ENCODE data around the gene ENTPD3.

The ENTPD3 gene

DNA sequence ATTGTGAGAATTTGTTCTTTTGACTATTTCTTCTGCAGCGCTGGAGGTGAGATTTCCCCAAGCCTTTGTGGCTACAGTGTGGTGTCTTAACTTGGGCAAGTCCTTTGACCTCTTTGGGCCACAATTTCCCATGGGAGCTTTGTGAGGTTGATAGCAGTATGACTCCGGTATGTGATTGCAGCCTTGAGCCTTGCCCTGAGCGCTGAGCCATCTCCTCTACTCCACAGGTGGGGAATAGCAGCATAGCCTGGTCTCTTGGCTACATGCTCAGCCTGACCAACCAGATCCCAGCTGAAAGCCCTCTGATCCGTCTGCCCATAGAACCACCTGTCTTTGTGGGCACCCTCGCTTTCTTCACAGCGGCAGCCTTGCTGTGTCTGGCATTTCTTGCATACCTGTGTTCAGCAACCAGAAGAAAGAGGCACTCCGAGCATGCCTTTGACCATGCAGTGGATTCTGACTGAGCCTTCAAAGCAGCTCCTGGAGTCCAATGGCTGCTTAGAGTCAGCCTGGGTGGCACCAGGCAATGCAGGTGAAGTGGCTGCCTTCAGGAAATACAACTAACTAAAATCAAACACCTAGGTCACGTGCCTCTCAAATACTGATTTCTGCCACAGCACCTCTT, 40.2 kb downstream of the ENTPD3 start:
- no peak overlapping the region for H3K4me3 ChIP-seq (ENCODE audit: low read depth, low read length)
- no peaks in the 10 kb centered on the region for H3K9me3 ChIP-seq (ENCODE audit: severe bottlenecking)
- H3K27ac ChIP-seq, result no peak overlapping the region
- TF ChIP-seq, protein P1, sequence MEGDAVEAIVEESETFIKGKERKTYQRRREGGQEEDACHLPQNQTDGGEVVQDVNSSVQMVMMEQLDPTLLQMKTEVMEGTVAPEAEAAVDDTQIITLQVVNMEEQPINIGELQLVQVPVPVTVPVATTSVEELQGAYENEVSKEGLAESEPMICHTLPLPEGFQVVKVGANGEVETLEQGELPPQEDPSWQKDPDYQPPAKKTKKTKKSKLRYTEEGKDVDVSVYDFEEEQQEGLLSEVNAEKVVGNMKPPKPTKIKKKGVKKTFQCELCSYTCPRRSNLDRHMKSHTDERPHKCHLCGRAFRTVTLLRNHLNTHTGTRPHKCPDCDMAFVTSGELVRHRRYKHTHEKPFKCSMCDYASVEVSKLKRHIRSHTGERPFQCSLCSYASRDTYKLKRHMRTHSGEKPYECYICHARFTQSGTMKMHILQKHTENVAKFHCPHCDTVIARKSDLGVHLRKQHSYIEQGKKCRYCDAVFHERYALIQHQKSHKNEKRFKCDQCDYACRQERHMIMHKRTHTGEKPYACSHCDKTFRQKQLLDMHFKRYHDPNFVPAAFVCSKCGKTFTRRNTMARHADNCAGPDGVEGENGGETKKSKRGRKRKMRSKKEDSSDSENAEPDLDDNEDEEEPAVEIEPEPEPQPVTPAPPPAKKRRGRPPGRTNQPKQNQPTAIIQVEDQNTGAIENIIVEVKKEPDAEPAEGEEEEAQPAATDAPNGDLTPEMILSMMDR (IDR thresholded peaks at IDR 0.05; ENCODE audit: low read depth, low read length), result no peak
- no peaks in the 10 kb centered on the region for H3K36me3 ChIP-seq
- no peak for DNase-seq
- H3K27me3 ChIP-seq (ENCODE audit: insufficient read depth, low read depth, severe bottlenecking), result no peaks in the 10 kb centered on the region

DNA sequence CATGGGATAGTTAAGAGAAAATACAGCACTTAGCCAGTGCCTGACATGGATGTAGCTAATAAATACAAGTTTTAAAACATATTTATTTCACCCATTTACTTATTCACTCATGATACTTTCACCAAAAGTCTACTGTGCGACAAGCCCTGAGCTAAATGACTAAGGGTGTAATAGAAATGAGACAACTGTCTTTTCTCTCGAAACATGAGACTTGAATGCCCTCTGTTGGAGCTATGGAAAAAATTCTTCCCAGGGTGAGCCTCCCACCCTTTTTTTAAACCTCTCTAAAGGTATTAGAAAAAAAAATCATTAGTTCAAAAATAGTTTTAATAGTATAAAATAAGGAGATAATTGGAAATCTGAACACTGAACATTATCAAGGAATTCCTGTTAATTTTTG, 45.8 kb downstream of the ENTPD3 start:
- TF ChIP-seq, protein P1 (IDR thresholded peaks at IDR 0.05; ENCODE audit: low read depth, low read length), result no peak
- no peak overlapping the region for H3K27ac ChIP-seq
- DNase-seq, result no peak
- no peaks in the 10 kb centered on the region for H3K27me3 ChIP-seq (ENCODE audit: insufficient read depth, low read depth, severe bottlenecking)
- no peak overlapping the region for H3K4me3 ChIP-seq (ENCODE audit: low read depth, low read length)
- no peaks in the 10 kb centered on the region for H3K36me3 ChIP-seq
- H3K9me3 ChIP-seq (ENCODE audit: severe bottlenecking), result no peaks in the 10 kb centered on the region

DNA sequence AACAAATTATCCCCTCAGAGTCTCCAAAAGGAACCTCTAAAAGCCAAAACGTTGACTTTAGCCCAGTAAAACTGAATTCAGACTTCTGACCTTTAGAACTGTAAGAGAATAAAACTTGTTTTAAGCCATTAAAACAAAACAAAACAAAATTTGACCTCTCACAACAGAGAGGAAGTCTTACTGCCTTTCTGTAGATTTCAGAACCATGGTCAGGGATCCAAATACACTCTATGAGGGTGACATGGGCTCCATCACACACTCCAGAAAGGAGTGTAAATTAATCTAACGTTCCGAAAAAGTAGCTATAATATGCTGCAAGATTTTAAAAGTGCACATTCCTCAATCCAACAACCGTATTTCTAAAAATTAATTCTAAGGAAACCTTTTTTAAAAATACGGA, 50.9 kb downstream of the ENTPD3 start:
- no peak overlapping the region for H3K27ac ChIP-seq
- TF ChIP-seq, protein P1 (IDR thresholded peaks at IDR 0.05; ENCODE audit: low read depth, low read length), result no peak
- H3K36me3 ChIP-seq, result no peaks in the 10 kb centered on the region
- H3K9me3 ChIP-seq (ENCODE audit: severe bottlenecking), result no peaks in the 10 kb centered on the region
- no peaks in the 10 kb centered on the region for H3K27me3 ChIP-seq (ENCODE audit: insufficient read depth, low read depth, severe bottlenecking)
- DNase-seq, result no peak
- H3K4me3 ChIP-seq (ENCODE audit: low read depth, low read length), result no peak overlapping the region

DNA sequence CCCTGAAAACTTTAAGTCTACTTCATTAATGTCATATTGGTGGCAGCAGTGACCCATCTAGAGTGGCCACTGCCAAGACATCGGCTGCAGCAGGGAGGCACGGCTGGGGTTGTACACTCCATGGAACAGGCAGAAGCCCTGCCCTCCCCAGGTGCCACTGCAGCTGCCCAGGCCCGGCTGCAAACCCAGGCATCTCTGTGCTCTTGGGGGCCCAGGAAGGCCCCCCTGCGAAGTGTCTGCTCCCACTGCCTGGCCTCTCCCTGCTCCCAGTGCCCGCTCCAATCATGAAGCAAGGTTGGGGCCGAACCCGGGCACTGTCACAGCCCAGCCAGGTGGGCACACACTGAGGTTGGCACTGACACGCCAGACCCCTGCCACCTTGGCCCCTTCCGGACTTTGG, 58.1 kb downstream of the ENTPD3 start:
- no peak overlapping the region for H3K4me3 ChIP-seq (ENCODE audit: low read depth, low read length)

DNA sequence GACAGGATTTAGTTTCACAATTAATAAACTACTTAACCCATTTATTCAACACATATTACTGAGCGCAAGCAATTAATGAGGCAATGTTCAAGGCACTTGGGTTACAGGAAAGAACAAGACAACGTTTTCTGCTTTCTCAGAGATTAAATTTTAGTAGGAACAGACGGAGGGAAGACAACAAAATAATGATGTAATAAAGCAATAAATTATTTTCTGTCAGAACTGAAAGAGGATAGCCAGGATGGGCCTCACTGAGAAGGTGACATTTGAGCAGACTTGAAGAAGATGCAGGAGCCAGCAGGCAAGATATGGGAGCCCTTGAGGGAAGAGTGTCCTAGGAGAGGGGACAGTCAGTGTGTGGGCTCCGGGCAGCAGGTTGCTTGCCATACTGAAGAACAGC, 58.9 kb downstream of the ENTPD3 start:
- Histone ChIP-seq H3K36me3 (no peaks in the 10 kb centered on the region), H3K27ac (no peak overlapping the region), H3K27me3 (ENCODE audit: insufficient read depth, low read depth, severe bottlenecking) (no peaks in the 10 kb centered on the region), H3K9me3 (ENCODE audit: severe bottlenecking) (no peaks in the 10 kb centered on the region), H3K4me3 (ENCODE audit: low read depth, low read length) (no peak overlapping the region)
- TF ChIP-seq, protein P1 (IDR thresholded peaks at IDR 0.05; ENCODE audit: low read depth, low read length), result no peak
- DNase-seq, result no peak

More for the DNA sequence above, 58.1 kb downstream of the ENTPD3 start:
- no peaks in the 10 kb centered on the region for H3K36me3 ChIP-seq
- no peaks in the 10 kb centered on the region for H3K9me3 ChIP-seq (ENCODE audit: severe bottlenecking)
- H3K27ac ChIP-seq, result no peak overlapping the region
- no peaks in the 10 kb centered on the region for H3K27me3 ChIP-seq (ENCODE audit: insufficient read depth, low read depth, severe bottlenecking)
- DNase-seq, result no peak
- TF ChIP-seq, protein P1 (IDR thresholded peaks at IDR 0.05; ENCODE audit: low read depth, low read length), result no peak

DNA sequence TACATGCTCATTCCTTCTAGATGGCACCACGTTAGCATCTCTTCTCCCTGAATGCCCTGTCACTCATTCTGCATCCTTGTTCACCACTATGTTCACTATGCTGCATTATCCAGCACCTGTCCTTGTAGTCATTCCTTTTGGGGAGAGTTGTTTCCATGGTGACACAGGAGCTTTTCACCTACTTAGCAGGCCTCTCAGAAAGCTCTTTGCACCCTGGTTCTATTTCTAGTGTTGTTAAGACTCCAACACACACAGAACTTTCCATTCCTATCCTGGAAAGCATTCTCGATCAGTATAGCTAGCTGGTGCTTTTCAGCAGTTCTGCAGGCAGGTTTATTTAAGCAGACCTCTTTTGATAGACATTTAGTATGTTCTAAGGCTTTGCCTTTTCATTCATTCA, 63.5 kb downstream of the ENTPD3 start:
- Histone ChIP-seq H3K9me3 (ENCODE audit: severe bottlenecking) (no peaks in the 10 kb centered on the region), H3K27ac (no peak overlapping the region), H3K36me3 (no peaks in the 10 kb centered on the region), H3K4me3 (ENCODE audit: low read depth, low read length) (no peak overlapping the region), H3K27me3 (ENCODE audit: insufficient read depth, low read depth, severe bottlenecking) (no peaks in the 10 kb centered on the region)
- no peak for DNase-seq
- TF ChIP-seq, protein P1 (IDR thresholded peaks at IDR 0.05; ENCODE audit: low read depth, low read length), result no peak

Data from WERI-Rb-1 (cell line).